AG09309 (cell line): ENCODE data around the gene WDR27.

Source experiments
- DNase-seq: peaks from one replicate; pipeline ENCODE4 v3.0.0-alpha.2; 2010; ENCODE audit warnings: low read depth
- H3K4me3 ChIP-seq: 2 replicates; pipeline ENCODE4 v1.5.1; 2011; ENCODE audit warnings: mild to moderate bottlenecking, low read depth, low read length, moderate library complexity; ENCODE audit not compliant: control insufficient read depth
- TF ChIP-seq, protein P1 (sequence below): IDR thresholded peaks from 2 replicates; pipeline ENCODE4 v1.5.1; 2011; ENCODE audit warnings: mild to moderate bottlenecking, low read depth, low read length, inconsistent platforms; ENCODE audit not compliant: insufficient read depth, control insufficient read depth; ENCODE audit errors: missing control alignments

WDR27 gene

GRCh38 chr6:169559592-169559991 lies 142.2 kb downstream of the WDR27 start:
- TF ChIP-seq, protein P1, sequence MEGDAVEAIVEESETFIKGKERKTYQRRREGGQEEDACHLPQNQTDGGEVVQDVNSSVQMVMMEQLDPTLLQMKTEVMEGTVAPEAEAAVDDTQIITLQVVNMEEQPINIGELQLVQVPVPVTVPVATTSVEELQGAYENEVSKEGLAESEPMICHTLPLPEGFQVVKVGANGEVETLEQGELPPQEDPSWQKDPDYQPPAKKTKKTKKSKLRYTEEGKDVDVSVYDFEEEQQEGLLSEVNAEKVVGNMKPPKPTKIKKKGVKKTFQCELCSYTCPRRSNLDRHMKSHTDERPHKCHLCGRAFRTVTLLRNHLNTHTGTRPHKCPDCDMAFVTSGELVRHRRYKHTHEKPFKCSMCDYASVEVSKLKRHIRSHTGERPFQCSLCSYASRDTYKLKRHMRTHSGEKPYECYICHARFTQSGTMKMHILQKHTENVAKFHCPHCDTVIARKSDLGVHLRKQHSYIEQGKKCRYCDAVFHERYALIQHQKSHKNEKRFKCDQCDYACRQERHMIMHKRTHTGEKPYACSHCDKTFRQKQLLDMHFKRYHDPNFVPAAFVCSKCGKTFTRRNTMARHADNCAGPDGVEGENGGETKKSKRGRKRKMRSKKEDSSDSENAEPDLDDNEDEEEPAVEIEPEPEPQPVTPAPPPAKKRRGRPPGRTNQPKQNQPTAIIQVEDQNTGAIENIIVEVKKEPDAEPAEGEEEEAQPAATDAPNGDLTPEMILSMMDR = no peak
- no peak overlapping the region for H3K4me3 ChIP-seq
- DNase-seq = no peak

- no peak overlapping the region for H3K4me3 ChIP-seq
- TF ChIP-seq, protein P1 = no peak
- DNase-seq = peak; percentile 21
Measured at GRCh38 chr6:169558774-169559441, 142.9 kb downstream of the WDR27 start.

DNA sequence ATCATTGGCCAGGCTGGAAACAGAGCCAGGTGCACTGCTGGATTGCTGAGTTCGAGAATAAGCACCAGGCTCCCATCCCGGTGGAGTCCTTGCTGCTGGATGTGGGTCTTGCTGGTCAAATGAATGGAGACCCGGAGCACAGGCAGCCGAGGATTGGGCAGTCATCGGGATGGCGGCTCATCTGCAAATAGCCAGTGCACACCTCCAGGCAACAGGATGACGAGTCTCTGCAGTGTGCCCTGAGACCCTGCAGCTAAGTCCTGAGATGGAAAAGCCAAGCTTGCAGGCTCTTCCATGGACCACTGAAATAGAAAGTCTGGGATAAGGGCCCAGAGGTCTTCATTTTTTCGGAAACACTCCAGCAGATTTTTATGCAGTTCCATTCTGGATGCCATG lies 143.5 kb downstream of the WDR27 start:
- no peak for DNase-seq
- H3K4me3 ChIP-seq = no peak overlapping the region

GRCh38 chr6:169557887-169558286 lies 143.9 kb downstream of the WDR27 start:
- DNase-seq = no peak
- H3K4me3 ChIP-seq = no peak overlapping the region
- TF ChIP-seq, protein P1 = no peak

More for the DNA sequence above, 143.5 kb downstream of the WDR27 start:
- TF ChIP-seq, protein P1 = no peak

DNA sequence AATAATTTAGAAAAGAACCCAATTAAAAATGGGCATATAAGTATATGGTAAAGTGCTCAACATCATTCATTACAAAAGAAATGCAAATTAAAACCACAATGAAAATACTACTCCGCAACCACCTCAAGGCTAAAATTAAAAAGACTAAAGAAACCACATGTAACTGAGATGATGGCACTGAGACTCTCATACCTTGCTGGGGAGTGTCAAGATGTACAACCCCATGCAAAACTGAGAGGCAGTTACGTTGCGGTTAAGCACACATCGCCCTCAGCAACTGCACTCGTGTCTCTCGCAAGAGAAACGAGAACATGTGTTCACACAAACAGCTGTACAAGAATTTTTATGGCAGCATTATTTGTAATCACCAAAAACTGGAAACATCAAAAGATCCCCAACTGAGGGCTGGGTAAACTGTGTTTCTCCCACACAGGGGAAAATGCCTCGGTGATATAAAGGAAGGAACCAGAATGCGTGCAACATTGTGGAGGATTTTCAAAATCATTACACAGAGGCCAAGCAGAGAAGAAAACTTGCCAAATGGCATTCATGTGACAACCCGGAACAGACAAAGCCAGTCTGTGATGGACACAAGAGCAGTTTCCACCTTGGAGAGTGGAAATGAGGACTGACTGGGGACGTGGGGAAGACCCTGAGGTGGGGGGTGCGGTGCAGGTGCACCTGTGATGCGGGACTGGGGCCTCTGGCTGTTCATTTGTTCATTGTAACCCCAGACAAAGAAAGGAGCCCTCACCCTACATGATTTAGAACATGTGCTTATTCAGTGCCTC lies 144.9 kb downstream of the WDR27 start:
- TF ChIP-seq, protein P1 = no peak
- no peak for DNase-seq
- H3K4me3 ChIP-seq = no peak overlapping the region

DNA sequence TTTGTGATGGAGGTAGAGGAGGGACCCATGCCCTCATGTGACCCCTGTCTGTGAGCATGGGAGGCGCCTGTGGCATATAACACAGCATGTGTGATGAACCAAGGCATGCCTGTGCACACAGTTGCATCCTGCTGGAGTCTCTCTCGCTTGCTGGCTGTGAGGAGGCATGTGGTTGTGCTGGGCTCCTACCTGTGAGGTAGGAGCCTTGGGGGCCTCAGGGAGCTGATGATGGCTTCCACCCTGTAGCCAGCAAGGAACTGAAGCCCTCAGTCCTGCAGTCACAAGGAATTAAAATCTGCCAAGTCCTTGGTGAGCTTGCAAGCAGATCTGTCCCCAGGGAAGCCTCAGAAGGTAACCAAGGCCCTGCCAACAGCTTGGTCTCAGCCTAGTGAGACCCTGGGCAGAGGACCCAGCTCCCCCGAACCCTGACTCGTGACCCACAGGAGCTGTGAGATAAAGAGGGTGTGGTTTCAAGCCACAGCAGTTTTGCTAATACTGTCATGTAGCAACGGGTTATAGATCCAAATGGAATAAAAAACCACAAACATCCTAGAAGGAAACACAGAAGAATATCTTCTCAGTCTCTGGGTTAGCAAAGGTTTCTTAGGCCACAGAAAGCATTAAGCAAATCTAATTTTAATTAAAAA lies 145.7 kb downstream of the WDR27 start:
- no peak for DNase-seq
- TF ChIP-seq, protein P1 = no peak
- H3K4me3 ChIP-seq = no peak overlapping the region
